H1 (cell line): ENCODE results near the gene SLC11A1. TPM values are rescaled to one million over a fixed set of nuclear protein-coding genes. Genes with fewer than 3 reads are reported as not detected.

ENCODE experiments used
- CEBPB ChIP-seq: IDR thresholded peaks from 2 replicates; pipeline ENCODE4 v1.6.1; 2012; ENCODE audit warnings: low read depth, low read length
- RXRA ChIP-seq: IDR thresholded peaks from 2 replicates; pipeline ENCODE4 v1.6.1; 2011; ENCODE audit warnings: low read depth, mild to moderate bottlenecking, low read length, moderate library complexity; ENCODE audit not compliant: insufficient read depth
- SP4 ChIP-seq: IDR thresholded peaks from 2 replicates; pipeline ENCODE4 v1.6.1; 2012; ENCODE audit warnings: low read length, inconsistent platforms
- SRF ChIP-seq: IDR thresholded peaks from 2 replicates; pipeline ENCODE4 v1.6.1; 2011; ENCODE audit warnings: mild to moderate bottlenecking, low read depth, low read length, moderate library complexity
- polyA plus RNA-seq, 7 experiments: library from polyadenylated mRNA; depleted of rRNA in 3 of 7; stranded (reverse) in 5 of 7; unstranded in 2 of 7; fragments of >200 nt in 5 of 7; fragments of 200-250 nt in 2 of 7; gene quantifications; 1 replicate in 5 of 7; 2 replicates in 1 of 7; 4 replicates in 1 of 7; pipeline versions ENCODE4 v1.2.1 to v1.2.3, GENCODE V29; 2011 to 2013; ENCODE audit warnings: missing spikeins in 2 of 7, mixed read lengths in 2 of 7
- total RNA-seq: library from RNA; stranded (reverse); fragmentation: NEBNext Ultra II Directional; extraction: Animal tissue kit (Norgen Biotek cat#: 25700); gene quantifications from 2 replicates; pipeline ENCODE4 v1.2.1, GENCODE V29; 2021
- TF ChIP-seq, protein P1 (sequence below), 3 experiments: IDR thresholded peaks; 1 replicate in 2 of 3; 2 replicates in 1 of 3; pipeline versions ENCODE4 v1.5.1 to v1.6.1; 2011; ENCODE audit warnings: low read length in 3 of 3, mild to moderate bottlenecking in 3 of 3, inconsistent platforms in 2 of 3, low read depth in 1 of 3, moderate library complexity in 1 of 3; ENCODE audit not compliant: insufficient read depth in 1 of 3; ENCODE audit errors: control extremely low read depth in 1 of 3

The SLC11A1 gene
- total and polyA plus RNA-seq, 2 of the 8 experiments (the other 6 are each of a cell fraction or from before 2014, with no cell fraction given): 0.20 to 0.43 TPM

DNA sequence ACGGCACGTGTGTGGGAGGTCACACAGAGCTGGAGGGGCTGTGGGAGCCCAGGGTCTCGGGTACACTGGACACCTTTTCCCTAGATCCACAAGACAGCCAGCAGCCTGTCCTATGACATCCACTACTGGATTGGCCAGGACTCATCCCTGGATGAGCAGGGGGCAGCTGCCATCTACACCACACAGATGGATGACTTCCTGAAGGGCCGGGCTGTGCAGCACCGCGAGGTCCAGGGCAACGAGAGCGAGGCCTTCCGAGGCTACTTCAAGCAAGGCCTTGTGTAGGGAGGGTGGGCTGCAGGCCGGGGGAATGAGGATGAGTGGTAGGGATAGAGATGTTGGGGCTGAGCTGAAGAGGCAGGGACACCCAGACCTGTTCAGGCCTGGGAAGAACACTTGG, 43.5 kb downstream of the SLC11A1 start (continued):
- TF ChIP-seq, protein P1, sequence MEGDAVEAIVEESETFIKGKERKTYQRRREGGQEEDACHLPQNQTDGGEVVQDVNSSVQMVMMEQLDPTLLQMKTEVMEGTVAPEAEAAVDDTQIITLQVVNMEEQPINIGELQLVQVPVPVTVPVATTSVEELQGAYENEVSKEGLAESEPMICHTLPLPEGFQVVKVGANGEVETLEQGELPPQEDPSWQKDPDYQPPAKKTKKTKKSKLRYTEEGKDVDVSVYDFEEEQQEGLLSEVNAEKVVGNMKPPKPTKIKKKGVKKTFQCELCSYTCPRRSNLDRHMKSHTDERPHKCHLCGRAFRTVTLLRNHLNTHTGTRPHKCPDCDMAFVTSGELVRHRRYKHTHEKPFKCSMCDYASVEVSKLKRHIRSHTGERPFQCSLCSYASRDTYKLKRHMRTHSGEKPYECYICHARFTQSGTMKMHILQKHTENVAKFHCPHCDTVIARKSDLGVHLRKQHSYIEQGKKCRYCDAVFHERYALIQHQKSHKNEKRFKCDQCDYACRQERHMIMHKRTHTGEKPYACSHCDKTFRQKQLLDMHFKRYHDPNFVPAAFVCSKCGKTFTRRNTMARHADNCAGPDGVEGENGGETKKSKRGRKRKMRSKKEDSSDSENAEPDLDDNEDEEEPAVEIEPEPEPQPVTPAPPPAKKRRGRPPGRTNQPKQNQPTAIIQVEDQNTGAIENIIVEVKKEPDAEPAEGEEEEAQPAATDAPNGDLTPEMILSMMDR (IDR thresholded peaks at IDR 0.05; ENCODE audit: control extremely low read depth in 1 of 3, insufficient read depth in 1 of 3, low read depth in 1 of 3, low read length in 3 of 3): no peak
- TF ChIP-seq SRF: no peak
- no peak for TF ChIP-seq RXRA
- no peak for TF ChIP-seq CEBPB
- no peak for TF ChIP-seq SP4
- TF ChIP-seq, all 59 proteins: peak for 0
